H1 (cell line): Measurements from ENCODE around the gene UBE2J1. TPM values are rescaled to one million over a fixed set of nuclear protein-coding genes. Genes with fewer than 3 reads are reported as not detected.

Source experiments
- CTCF ChIA-PET: fragments of 300-600 bp; sonication (Branson Sonifier 250); formaldehyde crosslinking; loops from one replicate; lab custom pipeline; 2021; ENCODE audit not compliant: partially characterized antibody; lab: Charles Lee
- POLR2A ChIA-PET: fragments of 300-600 bp; sonication (Branson Sonifier 250); formaldehyde crosslinking; loops from one replicate; lab custom pipeline; 2021; ENCODE audit warnings: inconsistent platforms; ENCODE audit not compliant: partially characterized antibody; lab: Charles Lee
- DNase-seq, 2 experiments: peaks; one replicate each; pipeline versions ENCODE4 v3.0.0 to v3.0.0-alpha.2; 2010 to 2022; ENCODE audit warnings: low spot score in 2 of 2, low read depth in 1 of 2, mixed read lengths in 1 of 2
- FAIRE-seq: peaks from 2 replicates; lab custom pipeline; 2011; peaks lifted over from hg19 to GRCh38; lab: Jason Lieb, UNC
- H2AFZ ChIP-seq: 2 replicates; pipeline ENCODE4 v1.8.1; 2012; ENCODE audit warnings: low read length, inconsistent platforms
- H2AK5ac ChIP-seq: 2 replicates; pipeline ENCODE4 v1.6.1; 2013; ENCODE audit warnings: low read depth, low read length
- H2BK120ac ChIP-seq: replicated peaks from 2 replicates; pipeline ENCODE3; 2013; ENCODE audit warnings: low read depth, low read length, inconsistent platforms
- H2BK12ac ChIP-seq: 2 replicates; pipeline ENCODE4 v1.6.1; 2013; ENCODE audit warnings: low read depth, low read length
- H2BK15ac ChIP-seq: 2 replicates; pipeline ENCODE4 v1.6.1; 2013; ENCODE audit warnings: low read length
- H2BK20ac ChIP-seq: 2 replicates; pipeline ENCODE4 v1.6.1; 2013; ENCODE audit warnings: low read length
- H2BK5ac ChIP-seq: 2 replicates; pipeline ENCODE4 v1.6.1; 2013; ENCODE audit warnings: low read depth, low read length
- H3K14ac ChIP-seq: 2 replicates; pipeline ENCODE4 v1.6.1; 2013; ENCODE audit warnings: inconsistent platforms; ENCODE audit not compliant: insufficient read length
- H3K18ac ChIP-seq: 2 replicates; pipeline ENCODE4 v1.6.1; 2013; ENCODE audit warnings: low read length; ENCODE audit errors: extremely low read depth
- H3K23ac ChIP-seq: 2 replicates; pipeline ENCODE4 v1.6.1; 2013; ENCODE audit warnings: inconsistent platforms; ENCODE audit not compliant: insufficient read length
- H3K23me2 ChIP-seq: 2 replicates; pipeline ENCODE4 v1.6.1; 2013; ENCODE audit warnings: low read depth, low read length
- H3K27ac ChIP-seq: 2 replicates; pipeline ENCODE4 v1.6.1; 2011; ENCODE audit warnings: low read depth, low read length, inconsistent platforms
- H3K27me3 ChIP-seq, 4 experiments: replicated peaks in 1 of 4; 1 replicate in 1 of 4; 2 replicates in 3 of 4; pipeline versions ENCODE4 v1.6.1 to v1.8.1; 2011 to 2013; ENCODE audit warnings: low read length in 3 of 4, mild to moderate bottlenecking in 3 of 4, inconsistent platforms in 2 of 4, mixed read lengths in 2 of 4, moderate library complexity in 1 of 4; ENCODE audit not compliant: control insufficient read depth in 3 of 4, insufficient read depth in 3 of 4; ENCODE audit errors: extremely low read depth in 1 of 4
- H3K36me3 ChIP-seq, 4 experiments: 2 replicates each; pipeline versions ENCODE4 v1.6.1 to v1.8.1; 2011 to 2013; ENCODE audit warnings: mild to moderate bottlenecking in 4 of 4, low read length in 3 of 4, moderate library complexity in 2 of 4, control low read depth in 1 of 4, inconsistent platforms in 1 of 4; ENCODE audit not compliant: insufficient read depth in 4 of 4, control insufficient read depth in 2 of 4
- H3K4ac ChIP-seq: replicated peaks from 2 replicates; pipeline ENCODE3; 2013; ENCODE audit warnings: low read length, low read depth, mixed read lengths, inconsistent platforms; ENCODE audit not compliant: insufficient read length
- H3K4me1 ChIP-seq, 4 experiments: replicated peaks in 1 of 4; 1 replicate in 1 of 4; 2 replicates in 3 of 4; pipeline versions ENCODE4 v1.6.1 to v1.8.1; 2011 to 2013; ENCODE audit warnings: low read length in 3 of 4, inconsistent platforms in 2 of 4, mixed read lengths in 1 of 4; ENCODE audit not compliant: insufficient read depth in 4 of 4, control insufficient read depth in 3 of 4
- H3K4me2 ChIP-seq, 2 experiments: 2 replicates each; pipeline versions ENCODE4 v1.6.1 to v1.8.1; 2011 to 2013; ENCODE audit warnings: low read depth in 2 of 2, low read length in 2 of 2, control low read depth in 1 of 2, inconsistent platforms in 1 of 2, mild to moderate bottlenecking in 1 of 2; ENCODE audit not compliant: insufficient read depth in 1 of 2
- H3K4me3 ChIP-seq, 4 experiments: fragments of 200-600, 300-600 bp in 1 of 4; sonication (generic), shearing (Covaris generic), sonication (Bioruptor Twin) in 1 of 4; 2 replicates each; pipeline versions ENCODE4 v1.5.1 to v1.8.1; 2011 to 2016; ENCODE audit warnings: low read length in 4 of 4, low read depth in 3 of 4, control low read depth in 2 of 4, inconsistent platforms in 2 of 4, mild to moderate bottlenecking in 2 of 4, mixed read lengths in 1 of 4, moderate library complexity in 1 of 4; ENCODE audit not compliant: insufficient read depth in 2 of 4; ENCODE audit errors: extremely low read depth in 1 of 4
- H3K56ac ChIP-seq: replicated peaks from 2 replicates; pipeline ENCODE3; 2013; ENCODE audit warnings: low read depth, mild to moderate bottlenecking, mixed read lengths, low read length, inconsistent platforms; ENCODE audit not compliant: insufficient read length
- H3K79me1 ChIP-seq: 2 replicates; pipeline ENCODE4 v1.6.1; 2013; ENCODE audit warnings: low read depth, low read length, control low read depth
- H3K79me2 ChIP-seq, 2 experiments: 2 replicates each; pipeline versions ENCODE4 v1.6.1 to v1.8.1; 2012 to 2013; ENCODE audit warnings: low read length in 2 of 2, mild to moderate bottlenecking in 2 of 2, inconsistent platforms in 1 of 2; ENCODE audit not compliant: insufficient read depth in 2 of 2, control insufficient read depth in 1 of 2
- H3K9ac ChIP-seq, 4 experiments: replicated peaks in 1 of 4; 1 replicate in 1 of 4; 2 replicates in 3 of 4; pipeline versions ENCODE4 v1.6.1 to v1.8.1; 2011 to 2013; ENCODE audit warnings: low read depth in 3 of 4, low read length in 3 of 4, control low read depth in 2 of 4, mild to moderate bottlenecking in 2 of 4, moderate library complexity in 2 of 4, inconsistent platforms in 1 of 4; ENCODE audit errors: extremely low read depth in 1 of 4
- H3K9me3 ChIP-seq, 2 experiments: 2 replicates each; pipeline versions ENCODE4 v1.6.1 to v1.8.1; 2012 to 2013; ENCODE audit warnings: mild to moderate bottlenecking in 2 of 2, moderate library complexity in 2 of 2, control low read depth in 1 of 2, inconsistent platforms in 1 of 2, low read depth in 1 of 2, low read length in 1 of 2, mixed read lengths in 1 of 2; ENCODE audit not compliant: insufficient read depth in 2 of 2
- H4K20me1 ChIP-seq, 2 experiments: replicated peaks in 1 of 2; 2 replicates each; pipeline versions ENCODE3 to v1.8.1; 2011 to 2013; ENCODE audit warnings: inconsistent platforms in 2 of 2, low read length in 2 of 2, mild to moderate bottlenecking in 1 of 2; ENCODE audit not compliant: insufficient read depth in 2 of 2, control insufficient read depth in 1 of 2
- H4K5ac ChIP-seq: 2 replicates; pipeline ENCODE4 v1.6.1; 2013; ENCODE audit warnings: low read length, low read depth, mixed read lengths, inconsistent platforms; ENCODE audit not compliant: insufficient read length
- H4K8ac ChIP-seq: 2 replicates; pipeline ENCODE4 v1.8.0; 2013; ENCODE audit warnings: mild to moderate bottlenecking, moderate library complexity, low read length, inconsistent platforms; ENCODE audit not compliant: insufficient read depth; ENCODE audit errors: extremely low read depth
- H4K91ac ChIP-seq: replicated peaks from 2 replicates; pipeline ENCODE3; 2013; ENCODE audit warnings: low read length, mixed read lengths, inconsistent platforms; ENCODE audit not compliant: insufficient read length
- CTCF ChIP-seq, 3 experiments: IDR thresholded peaks; 1 replicate in 2 of 3; 2 replicates in 1 of 3; pipeline versions ENCODE4 v1.5.1 to v1.6.1; 2011; ENCODE audit warnings: low read length in 3 of 3, mild to moderate bottlenecking in 3 of 3, inconsistent platforms in 2 of 3, low read depth in 1 of 3, moderate library complexity in 1 of 3; ENCODE audit not compliant: insufficient read depth in 1 of 3; ENCODE audit errors: control extremely low read depth in 1 of 3
- EP300 ChIP-seq, 2 experiments: IDR thresholded peaks; 1 replicate in 1 of 2; 2 replicates in 1 of 2; pipeline ENCODE4 v1.6.1; 2011 to 2012; ENCODE audit warnings: low read depth in 2 of 2, low read length in 2 of 2, mild to moderate bottlenecking in 2 of 2, borderline replicate concordance in 1 of 2, inconsistent platforms in 1 of 2, moderate library complexity in 1 of 2
- KDM5A ChIP-seq: fragments of 200-600 bp; IDR thresholded peaks from 2 replicates; pipeline ENCODE4 v1.7.1; 2012; ENCODE audit warnings: mild to moderate bottlenecking, low read length, inconsistent platforms, mixed read lengths
- RFX5 ChIP-seq: IDR thresholded peaks from 2 replicates; pipeline ENCODE4 v1.6.1; 2011; ENCODE audit warnings: low read depth, low read length, improper control_type of control experiment, borderline replicate concordance
- RNF2 ChIP-seq: fragments of 200-900, 300-1000 bp; sonication (generic); IDR thresholded peaks from 2 replicates; pipeline ENCODE4 v1.7.1; 2016; ENCODE audit warnings: borderline replicate concordance, low read depth, mild to moderate bottlenecking, antibody characterized with exemption, low read length; ENCODE audit not compliant: poor library complexity, severe bottlenecking; ENCODE audit errors: missing control alignments
- SIX5 ChIP-seq: IDR thresholded peaks from 2 replicates; pipeline ENCODE4 v1.6.1; 2011; ENCODE audit warnings: mild to moderate bottlenecking, low read depth, low read length
- SP2 ChIP-seq: IDR thresholded peaks from 2 replicates; pipeline ENCODE4 v1.6.1; 2012; ENCODE audit warnings: mild to moderate bottlenecking, low read length, inconsistent platforms
- WGBS, 2 experiments: shearing (Covaris generic) in 1 of 2; methylation state at CpG; one replicate each; pipeline versions ENCODE4 v1.1.6 to v1.1.7; 2013 to 2015; ENCODE audit warnings: low lambda C conversion rate in 2 of 2, mixed read lengths in 2 of 2, inconsistent platforms in 1 of 2, low coverage in 1 of 2, missing lambda C conversion rate in 1 of 2; ENCODE audit not compliant: insufficient replicate concordance in 2 of 2, insufficient coverage in 1 of 2, insufficient read length in 1 of 2; ENCODE audit errors: extremely low coverage in 1 of 2, missing lambda C conversion rate in 1 of 2; 5-methylcytosine and 5-hydroxymethylcytosine counted together
- polyA plus RNA-seq, 7 experiments: library from polyadenylated mRNA; depleted of rRNA in 3 of 7; stranded (reverse) in 5 of 7; unstranded in 2 of 7; fragments of >200 nt in 5 of 7; fragments of 200-250 nt in 2 of 7; gene quantifications; 1 replicate in 5 of 7; 2 replicates in 1 of 7; 4 replicates in 1 of 7; pipeline versions ENCODE4 v1.2.1 to v1.2.3, GENCODE V29; 2011 to 2013; ENCODE audit warnings: missing spikeins in 2 of 7, mixed read lengths in 2 of 7
- total RNA-seq: library from RNA; stranded (reverse); fragmentation: NEBNext Ultra II Directional; extraction: Animal tissue kit (Norgen Biotek cat#: 25700); gene quantifications from 2 replicates; pipeline ENCODE4 v1.2.1, GENCODE V29; 2021

UBE2J1 gene
- total and polyA plus RNA-seq, 2 of the 8 experiments (the other 6 are each of a cell fraction or from before 2014, with no cell fraction given), result 8.5 to 15.2 TPM

GRCh38 chr6:89287351-89288028 lies 65.0 kb downstream of the UBE2J1 start:
- Histone ChIP-seq H3K18ac (no peak overlapping the region), H3K4ac (no peak overlapping the region), H3K79me1 (no peaks in the 10 kb centered on the region), H2BK15ac (peak overlapping the region; percentile 46; the same call in 1 of the 2 replicates), H2BK120ac (no peak overlapping the region), H3K9me3 (no peaks in the 10 kb centered on the region), H2BK20ac (no peak overlapping the region), H4K8ac (no peak overlapping the region; the same call in none of the 2 replicates), H3K23ac (no peak overlapping the region), H3K4me3 (no peak overlapping the region), H4K5ac (no peak overlapping the region), H3K27ac (no peak overlapping the region), H2AK5ac (no peak overlapping the region), H3K79me2 (no peaks in the 10 kb centered on the region), H2AFZ (0 out of 2 replicates have a peak overlapping the region, but pooled peaks have one; percentile 3), H3K36me3 (no peaks in the 10 kb centered on the region), H3K14ac (no peak overlapping the region), H2BK12ac (no peak overlapping the region), H3K27me3 (no peaks in the 10 kb centered on the region), H4K20me1 (no peaks in the 10 kb centered on the region), H4K91ac (no peak overlapping the region), H3K4me1 (peaks cover 0 to 11% (median 2%) of the 10 kb centered on the region in 4 experiments; a peak in 4 of 7 replicates), H3K9ac (no peak overlapping the region), H3K4me2 (no peak overlapping the region)
- WGBS, 2 experiments, result 90% methylated on average over 9 of the region's 9 CpGs; no CpG with 5 or more reads in 1 of the 2 experiments
- FAIRE-seq (no peak), DNase-seq (no peak)
- CTCF ChIA-PET, result interaction anchor here (1.2 to 6.4 kb wide), 5 partner anchors 10 to 80 kb away, joined by 4 to 26 read pairs (median 7); no protein-coding TSS in a partner anchor
- TF ChIP-seq RFX5 (no peak), CTCF (IDR thresholded peaks at IDR 0.05; ENCODE audit: control extremely low read depth in 1 of 3, insufficient read depth in 1 of 3, low read depth in 1 of 3, low read length in 3 of 3) (no peak), SP2 (no peak), RNF2 (no peak), EP300 (IDR thresholded peaks at IDR 0.05; ENCODE audit: borderline replicate concordance in 1 of 2, low read depth in 2 of 2, low read length in 2 of 2) (no peak), SIX5 (no peak), KDM5A (no peak)
- TF ChIP-seq, all 59 proteins: peak for 0
- POLR2A ChIA-PET, result interaction anchor here (1.2 kb wide), 1 partner anchor 12 kb away, joined by 3 read pairs; no protein-coding TSS in a partner anchor
- Histone ChIP-seq H2BK5ac (no peak overlapping the region; the same call in 1 of the 2 replicates), H3K23me2 (no peaks in the 10 kb centered on the region), H3K56ac (no peak overlapping the region)
